ENCODE measurements around the gene BHLHE40. TPM values are rescaled to one million over a fixed set of nuclear protein-coding genes. Genes with fewer than 3 reads are reported as not detected.

The BHLHE40 gene
- total and polyA plus RNA-seq, 2 of the 13 experiments (the other 11 are each of a cell fraction or from before 2014, with no cell fraction given), result 1.8 to 51.0 TPM

DNA sequence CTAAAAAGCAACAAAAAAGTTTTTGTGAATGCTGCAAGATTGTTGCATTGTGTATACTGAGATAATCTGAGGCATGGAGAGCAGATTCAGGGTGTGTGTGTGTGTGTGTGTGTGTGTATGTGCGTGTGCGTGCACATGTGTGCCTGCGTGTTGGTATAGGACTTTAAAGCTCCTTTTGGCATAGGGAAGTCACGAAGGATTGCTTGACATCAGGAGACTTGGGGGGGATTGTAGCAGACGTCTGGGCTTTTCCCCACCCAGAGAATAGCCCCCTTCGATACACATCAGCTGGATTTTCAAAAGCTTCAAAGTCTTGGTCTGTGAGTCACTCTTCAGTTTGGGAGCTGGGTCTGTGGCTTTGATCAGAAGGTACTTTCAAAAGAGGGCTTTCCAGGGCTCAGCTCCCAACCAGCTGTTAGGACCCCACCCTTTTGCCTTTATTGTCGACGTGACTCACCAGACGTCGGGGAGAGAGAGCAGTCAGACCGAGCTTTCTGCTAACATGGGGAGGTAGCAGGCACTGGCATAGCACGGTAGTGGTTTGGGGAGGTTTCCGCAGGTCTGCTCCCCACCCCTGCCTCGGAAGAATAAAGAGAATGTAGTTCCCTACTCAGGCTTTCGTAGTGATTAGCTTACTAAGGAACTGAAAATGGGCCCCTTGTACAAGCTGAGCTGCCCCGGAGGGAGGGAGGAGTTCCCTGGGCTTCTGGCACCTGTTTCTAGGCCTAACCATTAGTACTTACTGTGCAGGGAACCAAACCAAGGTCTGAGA lies 4.7 kb downstream of the BHLHE40 start (continued):
- TF ChIP-seq ZMAT3 (CRISPR knock-in tag; conservative IDR thresholded peaks at IDR 0.05), result 0 out of 2 replicates have a peak, but pooled peaks have one; percentile 11
- no peak for TF ChIP-seq CCAR2 (optimal IDR thresholded peaks at IDR 0.05; ENCODE audit: low read depth, low read length)
- TF ChIP-seq, protein P1, sequence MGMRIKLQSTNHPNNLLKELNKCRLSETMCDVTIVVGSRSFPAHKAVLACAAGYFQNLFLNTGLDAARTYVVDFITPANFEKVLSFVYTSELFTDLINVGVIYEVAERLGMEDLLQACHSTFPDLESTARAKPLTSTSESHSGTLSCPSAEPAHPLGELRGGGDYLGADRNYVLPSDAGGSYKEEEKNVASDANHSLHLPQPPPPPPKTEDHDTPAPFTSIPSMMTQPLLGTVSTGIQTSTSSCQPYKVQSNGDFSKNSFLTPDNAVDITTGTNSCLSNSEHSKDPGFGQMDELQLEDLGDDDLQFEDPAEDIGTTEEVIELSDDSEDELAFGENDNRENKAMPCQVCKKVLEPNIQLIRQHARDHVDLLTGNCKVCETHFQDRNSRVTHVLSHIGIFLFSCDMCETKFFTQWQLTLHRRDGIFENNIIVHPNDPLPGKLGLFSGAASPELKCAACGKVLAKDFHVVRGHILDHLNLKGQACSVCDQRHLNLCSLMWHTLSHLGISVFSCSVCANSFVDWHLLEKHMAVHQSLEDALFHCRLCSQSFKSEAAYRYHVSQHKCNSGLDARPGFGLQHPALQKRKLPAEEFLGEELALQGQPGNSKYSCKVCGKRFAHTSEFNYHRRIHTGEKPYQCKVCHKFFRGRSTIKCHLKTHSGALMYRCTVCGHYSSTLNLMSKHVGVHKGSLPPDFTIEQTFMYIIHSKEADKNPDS (CRISPR knock-in tag; IDR thresholded peaks at IDR 0.05), result no peak
- 0 out of 2 replicates have a peak, but pooled peaks have one; percentile 42 for TF ChIP-seq ZNF724P (CRISPR knock-in tag; IDR thresholded peaks at IDR 0.05; ENCODE audit: borderline replicate concordance)
- peak; percentile 34; the same call in 1 of the 2 replicates for TF ChIP-seq ZNF605 (CRISPR knock-in tag; IDR thresholded peaks at IDR 0.05)
- TF ChIP-seq, protein P2, sequence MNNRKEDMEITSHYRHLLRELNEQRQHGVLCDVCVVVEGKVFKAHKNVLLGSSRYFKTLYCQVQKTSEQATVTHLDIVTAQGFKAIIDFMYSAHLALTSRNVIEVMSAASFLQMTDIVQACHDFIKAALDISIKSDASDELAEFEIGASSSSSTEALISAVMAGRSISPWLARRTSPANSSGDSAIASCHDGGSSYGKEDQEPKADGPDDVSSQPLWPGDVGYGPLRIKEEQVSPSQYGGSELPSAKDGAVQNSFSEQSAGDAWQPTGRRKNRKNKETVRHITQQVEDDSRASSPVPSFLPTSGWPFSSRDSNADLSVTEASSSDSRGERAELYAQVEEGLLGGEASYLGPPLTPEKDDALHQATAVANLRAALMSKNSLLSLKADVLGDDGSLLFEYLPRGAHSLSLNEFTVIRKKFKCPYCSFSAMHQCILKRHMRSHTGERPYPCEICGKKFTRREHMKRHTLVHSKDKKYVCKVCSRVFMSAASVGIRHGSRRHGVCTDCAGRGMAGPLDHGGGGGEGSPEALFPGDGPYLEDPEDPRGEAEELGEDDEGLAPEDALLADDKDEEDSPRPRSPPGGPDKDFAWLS (CRISPR knock-in tag; IDR thresholded peaks at IDR 0.05; ENCODE audit: borderline replicate concordance), result no peak
- TF ChIP-seq ZNF124 (CRISPR knock-in tag; IDR thresholded peaks at IDR 0.05), result no peak
- no peak for TF ChIP-seq GABPB1 (CRISPR knock-in tag; IDR thresholded peaks at IDR 0.05)
- TF ChIP-seq, protein P3, sequence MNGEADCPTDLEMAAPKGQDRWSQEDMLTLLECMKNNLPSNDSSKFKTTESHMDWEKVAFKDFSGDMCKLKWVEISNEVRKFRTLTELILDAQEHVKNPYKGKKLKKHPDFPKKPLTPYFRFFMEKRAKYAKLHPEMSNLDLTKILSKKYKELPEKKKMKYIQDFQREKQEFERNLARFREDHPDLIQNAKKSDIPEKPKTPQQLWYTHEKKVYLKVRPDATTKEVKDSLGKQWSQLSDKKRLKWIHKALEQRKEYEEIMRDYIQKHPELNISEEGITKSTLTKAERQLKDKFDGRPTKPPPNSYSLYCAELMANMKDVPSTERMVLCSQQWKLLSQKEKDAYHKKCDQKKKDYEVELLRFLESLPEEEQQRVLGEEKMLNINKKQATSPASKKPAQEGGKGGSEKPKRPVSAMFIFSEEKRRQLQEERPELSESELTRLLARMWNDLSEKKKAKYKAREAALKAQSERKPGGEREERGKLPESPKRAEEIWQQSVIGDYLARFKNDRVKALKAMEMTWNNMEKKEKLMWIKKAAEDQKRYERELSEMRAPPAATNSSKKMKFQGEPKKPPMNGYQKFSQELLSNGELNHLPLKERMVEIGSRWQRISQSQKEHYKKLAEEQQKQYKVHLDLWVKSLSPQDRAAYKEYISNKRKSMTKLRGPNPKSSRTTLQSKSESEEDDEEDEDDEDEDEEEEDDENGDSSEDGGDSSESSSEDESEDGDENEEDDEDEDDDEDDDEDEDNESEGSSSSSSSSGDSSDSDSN (CRISPR knock-in tag; IDR thresholded peaks at IDR 0.05), result no peak
- TF ChIP-seq MAZ (IDR thresholded peaks at IDR 0.05; ENCODE audit: borderline replicate concordance, low read depth, low read length), result no peak
- 0 out of 2 replicates have a peak, but pooled peaks have one; percentile 27 for TF ChIP-seq MAZ (CRISPR knock-in tag; IDR thresholded peaks at IDR 0.05; ENCODE audit: low read depth)
- no peak for TF ChIP-seq MEF2D (CRISPR knock-in tag; IDR thresholded peaks at IDR 0.05)
- no peak for TF ChIP-seq HES4 (CRISPR knock-in tag; IDR thresholded peaks at IDR 0.05; ENCODE audit: borderline replicate concordance)
- TF ChIP-seq, protein P4, sequence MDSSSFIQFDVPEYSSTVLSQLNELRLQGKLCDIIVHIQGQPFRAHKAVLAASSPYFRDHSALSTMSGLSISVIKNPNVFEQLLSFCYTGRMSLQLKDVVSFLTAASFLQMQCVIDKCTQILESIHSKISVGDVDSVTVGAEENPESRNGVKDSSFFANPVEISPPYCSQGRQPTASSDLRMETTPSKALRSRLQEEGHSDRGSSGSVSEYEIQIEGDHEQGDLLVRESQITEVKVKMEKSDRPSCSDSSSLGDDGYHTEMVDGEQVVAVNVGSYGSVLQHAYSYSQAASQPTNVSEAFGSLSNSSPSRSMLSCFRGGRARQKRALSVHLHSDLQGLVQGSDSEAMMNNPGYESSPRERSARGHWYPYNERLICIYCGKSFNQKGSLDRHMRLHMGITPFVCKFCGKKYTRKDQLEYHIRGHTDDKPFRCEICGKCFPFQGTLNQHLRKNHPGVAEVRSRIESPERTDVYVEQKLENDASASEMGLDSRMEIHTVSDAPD (CRISPR knock-in tag; IDR thresholded peaks at IDR 0.05), result no peak
- TF ChIP-seq XRCC5 (optimal IDR thresholded peaks at IDR 0.05; ENCODE audit: low read length), result peak; percentile 18
- TF ChIP-seq, protein P5, sequence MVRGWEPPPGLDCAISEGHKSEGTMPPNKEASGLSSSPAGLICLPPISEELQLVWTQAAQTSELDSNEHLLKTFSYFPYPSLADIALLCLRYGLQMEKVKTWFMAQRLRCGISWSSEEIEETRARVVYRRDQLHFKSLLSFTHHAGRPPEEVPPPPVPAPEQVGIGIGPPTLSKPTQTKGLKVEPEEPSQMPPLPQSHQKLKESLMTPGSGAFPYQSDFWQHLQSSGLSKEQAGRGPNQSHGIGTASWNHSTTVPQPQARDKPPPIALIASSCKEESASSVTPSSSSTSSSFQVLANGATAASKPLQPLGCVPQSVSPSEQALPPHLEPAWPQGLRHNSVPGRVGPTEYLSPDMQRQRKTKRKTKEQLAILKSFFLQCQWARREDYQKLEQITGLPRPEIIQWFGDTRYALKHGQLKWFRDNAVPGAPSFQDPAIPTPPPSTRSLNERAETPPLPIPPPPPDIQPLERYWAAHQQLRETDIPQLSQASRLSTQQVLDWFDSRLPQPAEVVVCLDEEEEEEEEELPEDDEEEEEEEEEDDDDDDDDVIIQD (CRISPR knock-in tag; IDR thresholded peaks at IDR 0.05; ENCODE audit: low read depth), result no peak
- no peak for TF ChIP-seq SIX1 (CRISPR knock-in tag; IDR thresholded peaks at IDR 0.05; ENCODE audit: borderline replicate concordance)
- TF ChIP-seq ZNF83 (CRISPR knock-in tag; IDR thresholded peaks at IDR 0.05; ENCODE audit: borderline replicate concordance), result no peak
- TF ChIP-seq ISX (CRISPR knock-in tag; conservative IDR thresholded peaks at IDR 0.05), result no peak
- TF ChIP-seq, protein P6, sequence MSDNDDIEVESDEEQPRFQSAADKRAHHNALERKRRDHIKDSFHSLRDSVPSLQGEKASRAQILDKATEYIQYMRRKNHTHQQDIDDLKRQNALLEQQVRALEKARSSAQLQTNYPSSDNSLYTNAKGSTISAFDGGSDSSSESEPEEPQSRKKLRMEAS (IDR thresholded peaks at IDR 0.05), result no peak
